ENCODE measurements around the gene B3GAT3. TPM values are rescaled to one million over a fixed set of nuclear protein-coding genes. Genes with fewer than 3 reads are reported as not detected.

B3GAT3 gene
- total and polyA plus RNA-seq, 10 of the 15 experiments (the other 5 are each of a cell fraction or from before 2014, with no cell fraction given) = 0.31 to 52.7 (median 29.8) TPM

DNA sequence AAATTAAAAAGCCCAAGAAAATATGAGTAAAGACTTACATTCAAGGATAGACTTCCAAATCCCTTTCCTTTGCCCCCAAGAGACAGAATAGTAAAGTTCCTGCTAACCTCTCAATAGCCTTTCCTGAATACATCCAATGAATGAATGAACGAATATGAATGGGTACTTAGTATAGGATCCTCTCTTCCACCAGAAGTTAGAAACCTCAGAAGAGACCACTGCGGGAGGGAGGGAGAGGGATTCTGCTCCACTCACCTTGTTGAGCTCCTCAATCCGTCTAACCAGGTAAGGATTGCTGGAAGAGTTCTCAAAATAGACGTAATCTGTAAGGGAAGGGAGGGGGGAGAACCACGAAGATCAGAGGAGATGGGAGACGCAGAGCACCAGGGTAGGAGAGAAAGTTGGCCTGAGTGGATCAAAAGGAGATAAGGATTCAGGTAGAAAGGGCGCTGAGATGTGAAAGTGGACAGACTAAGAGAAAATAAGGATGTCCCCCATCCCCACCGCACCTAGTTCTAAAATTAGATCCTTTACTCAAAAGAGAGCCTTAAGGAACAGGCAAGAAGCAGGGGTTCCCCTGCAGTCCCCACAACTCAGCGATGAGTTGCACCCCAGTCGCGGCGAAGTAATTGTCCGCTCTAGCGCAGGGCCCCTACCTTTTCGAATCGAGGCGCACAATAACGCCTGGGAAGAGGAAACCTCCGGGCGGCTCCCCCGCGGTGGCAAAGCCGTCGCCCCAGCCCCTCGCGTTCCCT lies 21.2 kb downstream of the B3GAT3 start:
- FAIRE-seq (no peak), DNase-seq (ENCODE audit: low read depth, low spot score) (no peak), ATAC-seq (peak; percentile 2; the same call in 2 of the 3 replicates)
- ChIA-PET SMC1A (ENCODE audit: uncharacterized antibody, unreplicated experiment) (interaction anchor here (0.6 to 3.1 kb wide), 8 partner anchors 9 to 260 kb away, joined by 3 to 30 read pairs (median 4); partner anchors contain the start of genes C11orf98 and TUT1), POLR2A (interaction anchor here (0.5 to 2.4 kb wide), 19 partner anchors 8 to 1632 kb away, joined by 3 to 30 read pairs (median 7); partner anchors contain the start of genes B3GAT3, C11orf98, CSKMT and EEF1G), RAD21 (ENCODE audit: unreplicated experiment) (interaction anchor here (1.1 to 3.9 kb wide), 6 partner anchors 9 to 280 kb away, joined by 3 to 36 read pairs (median 4); partner anchors contain the start of genes C11orf98, CSKMT, GANAB and SLC3A2), CTCF (interaction anchor here (1.0 to 2.7 kb wide), 7 partner anchors 9 to 81 kb away, joined by 3 to 27 read pairs (median 5); partner anchors contain the start of genes B3GAT3, C11orf98, CSKMT and EEF1G)
- WGBS (ENCODE audit: insufficient coverage, insufficient replicate concordance, low lambda C conversion rate, missing lambda C conversion rate) = under 1% methylated on average over 26 of the region's 26 CpGs
- peak; percentile 6 for TF ChIP-seq RUNX3 (IDR thresholded peaks at IDR 0.05; ENCODE audit: low read length)
- TF ChIP-seq RBBP5 (conservative IDR thresholded peaks at IDR 0.05) = no peak
- TF ChIP-seq, protein P1, sequence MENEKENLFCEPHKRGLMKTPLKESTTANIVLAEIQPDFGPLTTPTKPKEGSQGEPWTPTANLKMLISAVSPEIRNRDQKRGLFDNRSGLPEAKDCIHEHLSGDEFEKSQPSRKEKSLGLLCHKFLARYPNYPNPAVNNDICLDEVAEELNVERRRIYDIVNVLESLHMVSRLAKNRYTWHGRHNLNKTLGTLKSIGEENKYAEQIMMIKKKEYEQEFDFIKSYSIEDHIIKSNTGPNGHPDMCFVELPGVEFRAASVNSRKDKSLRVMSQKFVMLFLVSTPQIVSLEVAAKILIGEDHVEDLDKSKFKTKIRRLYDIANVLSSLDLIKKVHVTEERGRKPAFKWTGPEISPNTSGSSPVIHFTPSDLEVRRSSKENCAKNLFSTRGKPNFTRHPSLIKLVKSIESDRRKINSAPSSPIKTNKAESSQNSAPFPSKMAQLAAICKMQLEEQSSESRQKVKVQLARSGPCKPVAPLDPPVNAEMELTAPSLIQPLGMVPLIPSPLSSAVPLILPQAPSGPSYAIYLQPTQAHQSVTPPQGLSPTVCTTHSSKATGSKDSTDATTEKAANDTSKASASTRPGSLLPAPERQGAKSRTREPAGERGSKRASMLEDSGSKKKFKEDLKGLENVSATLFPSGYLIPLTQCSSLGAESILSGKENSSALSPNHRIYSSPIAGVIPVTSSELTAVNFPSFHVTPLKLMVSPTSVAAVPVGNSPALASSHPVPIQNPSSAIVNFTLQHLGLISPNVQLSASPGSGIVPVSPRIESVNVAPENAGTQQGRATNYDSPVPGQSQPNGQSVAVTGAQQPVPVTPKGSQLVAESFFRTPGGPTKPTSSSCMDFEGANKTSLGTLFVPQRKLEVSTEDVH (IDR thresholded peaks at IDR 0.05; ENCODE audit: low read depth, partially characterized antibody) = peak; percentile 27
- TF ChIP-seq TAF1 (IDR thresholded peaks at IDR 0.05; ENCODE audit: borderline replicate concordance, low read depth, low read length) = 0 out of 2 replicates have a peak, but pooled peaks have one; percentile 10
- no peak for TF ChIP-seq NR2C1 (IDR thresholded peaks at IDR 0.05)
- TF ChIP-seq TCF12 (IDR thresholded peaks at IDR 0.05; ENCODE audit: low read depth, low read length) = no peak
- TF ChIP-seq, protein P2, sequence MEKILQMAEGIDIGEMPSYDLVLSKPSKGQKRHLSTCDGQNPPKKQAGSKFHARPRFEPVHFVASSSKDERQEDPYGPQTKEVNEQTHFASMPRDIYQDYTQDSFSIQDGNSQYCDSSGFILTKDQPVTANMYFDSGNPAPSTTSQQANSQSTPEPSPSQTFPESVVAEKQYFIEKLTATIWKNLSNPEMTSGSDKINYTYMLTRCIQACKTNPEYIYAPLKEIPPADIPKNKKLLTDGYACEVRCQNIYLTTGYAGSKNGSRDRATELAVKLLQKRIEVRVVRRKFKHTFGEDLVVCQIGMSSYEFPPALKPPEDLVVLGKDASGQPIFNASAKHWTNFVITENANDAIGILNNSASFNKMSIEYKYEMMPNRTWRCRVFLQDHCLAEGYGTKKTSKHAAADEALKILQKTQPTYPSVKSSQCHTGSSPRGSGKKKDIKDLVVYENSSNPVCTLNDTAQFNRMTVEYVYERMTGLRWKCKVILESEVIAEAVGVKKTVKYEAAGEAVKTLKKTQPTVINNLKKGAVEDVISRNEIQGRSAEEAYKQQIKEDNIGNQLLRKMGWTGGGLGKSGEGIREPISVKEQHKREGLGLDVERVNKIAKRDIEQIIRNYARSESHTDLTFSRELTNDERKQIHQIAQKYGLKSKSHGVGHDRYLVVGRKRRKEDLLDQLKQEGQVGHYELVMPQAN (conservative IDR thresholded peaks at IDR 0.05) = peak; percentile 27; the same call in 1 of the 2 replicates
- peaks cover 40% of the 10 kb centered on the region for H3K79me2 ChIP-seq (ENCODE audit: control insufficient read depth, insufficient read depth, low read length)
- H3K9me3 ChIP-seq (replicated peaks; ENCODE audit: control insufficient read depth, insufficient read depth, low read length) = no peaks in the 10 kb centered on the region
- no peaks in the 10 kb centered on the region; the same call in 1 of the 2 replicates for H4K20me1 ChIP-seq (ENCODE audit: control insufficient read depth, insufficient read depth)
- peak overlapping the region; percentile 97 for H3K27ac ChIP-seq (ENCODE audit: control insufficient read depth, insufficient read depth)
- no TSS peak for BruUV-seq (replicated peaks)
- peaks cover 26 to 41% of the 10 kb centered on the region in 2 experiments for H3K36me3 ChIP-seq (ENCODE audit: control insufficient read depth in 2 of 2, insufficient read depth in 2 of 2, low read length in 1 of 2)
- intact Hi-C loops (cut with micrococcal nuclease; ENCODE audit: unreplicated experiment) = loop anchor here (5.0 kb wide), 2 partner anchors 107 to 127 kb away; partner anchors contain the start of genes BSCL2, GNG3, HNRNPUL2 and TTC9C
- peaks cover 19% of the 10 kb centered on the region for H3K4me1 ChIP-seq (ENCODE audit: control insufficient read depth, insufficient read depth, low read length)
- peak overlapping the region; percentile 13; the same call in 1 of the 2 replicates for H2AFZ ChIP-seq (ENCODE audit: control insufficient read depth, low read depth, low read length)
- H3K4me2 ChIP-seq (ENCODE audit: control insufficient read depth, insufficient read depth) = peak overlapping the region; percentile 99
- peak overlapping the region; percentile 91 for H3K4me3 ChIP-seq
- no peaks in the 10 kb centered on the region for H3K27me3 ChIP-seq (replicated peaks in 1 of 2; ENCODE audit: control insufficient read depth in 2 of 2, insufficient read depth in 2 of 2, low read length in 1 of 2)
- in situ Hi-C loops (cut with MboI) = no loop called here
- peak overlapping the region; percentile 99 for H3K9ac ChIP-seq (ENCODE audit: control insufficient read depth, insufficient read depth, low read length)
